Measurements from ENCODE around the gene NUCB2.

- no peak for TF ChIP-seq MYC (IDR thresholded peaks at IDR 0.05; ENCODE audit: borderline replicate concordance, low read length)
- TF ChIP-seq CTCF (IDR thresholded peaks at IDR 0.05) = no peak
- no peak for TF ChIP-seq RFX5 (IDR thresholded peaks at IDR 0.05)
- no peak for TF ChIP-seq MAX (IDR thresholded peaks at IDR 0.05)
These were observed 2.8 kb upstream of the NUCB2 start for GRCh38 chr11:17273668-17274282.
